GM19455 (cell line): Measurements from ENCODE around the gene IL25.

Source experiments
- ATAC-seq: cut with Tn5 transposase; IDR thresholded peaks from one replicate; pipeline ENCODE4 v1.9.1; 2021; ENCODE audit not compliant: unreplicated experiment

The IL25 gene

GRCh38 chr14:23352506-23353432 lies 19.8 kb upstream of the IL25 start, which contains the start of gene SLC22A17:
TSS of gene SLC22A17 (minus strand) at chr14:23352887.
- ATAC-seq: no peak

- ATAC-seq: no peak
Observed at GRCh38 chr14:23353433-23353780, 19.2 kb upstream of the IL25 start.

- ATAC-seq: no peak
Observed at GRCh38 chr14:23354990-23355389, 17.6 kb upstream of the IL25 start.

- ATAC-seq: no peak
Observed at GRCh38 chr14:23355871-23356435, 16.7 kb upstream of the IL25 start.

GRCh38 chr14:23356662-23357061 lies 15.9 kb upstream of the IL25 start:
- ATAC-seq: no peak

- no peak for ATAC-seq
Observed at GRCh38 chr14:23357261-23357660, 15.3 kb upstream of the IL25 start.

GRCh38 chr14:23358042-23358441 lies 14.6 kb upstream of the IL25 start:
- no peak for ATAC-seq

GRCh38 chr14:23358553-23359166 lies 13.9 kb upstream of the IL25 start:
- no peak for ATAC-seq

- ATAC-seq: no peak
Observed at GRCh38 chr14:23359167-23359626, 13.4 kb upstream of the IL25 start.

GRCh38 chr14:23359722-23360447 lies 12.7 kb upstream of the IL25 start:
- ATAC-seq: no peak

- ATAC-seq: no peak
Observed at GRCh38 chr14:23360496-23360895, 12.1 kb upstream of the IL25 start.

GRCh38 chr14:23361320-23361719 lies 11.3 kb upstream of the IL25 start:
- no peak for ATAC-seq

GRCh38 chr14:23361763-23362162 lies 10.8 kb upstream of the IL25 start:
- ATAC-seq: no peak

GRCh38 chr14:23362200-23362599 lies 10.4 kb upstream of the IL25 start:
- ATAC-seq: no peak

- ATAC-seq: no peak
Observed at GRCh38 chr14:23364164-23365035, 8.2 kb upstream of the IL25 start.

GRCh38 chr14:23365036-23365731 lies 7.4 kb upstream of the IL25 start, which contains the start of gene EFS:
TSS of gene EFS (minus strand) at chr14:23365172. CDS start at chr14:23365025, 147 bp downstream.
- ATAC-seq: no peak

- ATAC-seq: no peak
Observed at GRCh38 chr14:23365732-23366425, 6.7 kb upstream of the IL25 start.

GRCh38 chr14:23366426-23366921 lies 6.1 kb upstream of the IL25 start:
- ATAC-seq: no peak

GRCh38 chr14:23370221-23370620 lies 2.4 kb upstream of the IL25 start:
- no peak for ATAC-seq
